ENCODE measurements around the gene ARL4D.

The ARL4D gene

DNA sequence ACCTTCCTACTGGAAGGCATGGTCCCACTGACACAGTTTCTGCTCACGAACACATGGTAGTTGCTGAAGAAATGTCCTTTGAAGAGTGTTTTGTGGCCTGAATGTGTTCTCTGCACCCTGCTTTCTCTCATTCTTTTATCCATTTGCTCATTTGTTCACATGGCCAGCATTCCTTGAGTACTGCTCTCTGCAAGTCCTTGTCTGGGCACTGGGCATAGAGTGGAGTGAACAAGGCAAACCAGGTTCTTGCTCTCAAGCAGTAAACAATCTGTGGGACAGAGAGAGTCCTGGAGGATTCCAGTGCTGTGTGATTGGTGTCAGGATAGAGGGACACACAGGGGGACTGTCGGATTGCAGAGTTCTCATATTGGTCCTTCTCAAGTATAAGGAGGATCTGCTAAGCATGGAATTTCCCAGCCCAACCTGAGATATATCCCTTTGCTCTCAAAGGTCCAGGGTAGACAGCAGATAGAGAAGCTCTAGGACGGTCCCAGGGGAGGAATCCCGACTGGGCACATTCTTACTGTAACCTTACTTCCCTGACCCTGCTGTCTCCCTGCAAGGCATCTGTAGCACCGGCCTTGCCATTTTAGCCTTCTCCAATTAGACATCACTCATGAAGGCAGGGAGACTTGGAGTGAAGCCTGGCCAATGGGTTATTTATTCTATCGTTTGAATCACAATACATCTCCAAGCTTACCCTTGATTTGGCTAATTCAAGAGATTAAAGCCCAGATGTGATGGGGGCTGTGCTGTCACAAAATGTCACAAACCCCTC is 32.3 kb downstream of the ARL4D start:
- DNase-seq, result no peak

DNA sequence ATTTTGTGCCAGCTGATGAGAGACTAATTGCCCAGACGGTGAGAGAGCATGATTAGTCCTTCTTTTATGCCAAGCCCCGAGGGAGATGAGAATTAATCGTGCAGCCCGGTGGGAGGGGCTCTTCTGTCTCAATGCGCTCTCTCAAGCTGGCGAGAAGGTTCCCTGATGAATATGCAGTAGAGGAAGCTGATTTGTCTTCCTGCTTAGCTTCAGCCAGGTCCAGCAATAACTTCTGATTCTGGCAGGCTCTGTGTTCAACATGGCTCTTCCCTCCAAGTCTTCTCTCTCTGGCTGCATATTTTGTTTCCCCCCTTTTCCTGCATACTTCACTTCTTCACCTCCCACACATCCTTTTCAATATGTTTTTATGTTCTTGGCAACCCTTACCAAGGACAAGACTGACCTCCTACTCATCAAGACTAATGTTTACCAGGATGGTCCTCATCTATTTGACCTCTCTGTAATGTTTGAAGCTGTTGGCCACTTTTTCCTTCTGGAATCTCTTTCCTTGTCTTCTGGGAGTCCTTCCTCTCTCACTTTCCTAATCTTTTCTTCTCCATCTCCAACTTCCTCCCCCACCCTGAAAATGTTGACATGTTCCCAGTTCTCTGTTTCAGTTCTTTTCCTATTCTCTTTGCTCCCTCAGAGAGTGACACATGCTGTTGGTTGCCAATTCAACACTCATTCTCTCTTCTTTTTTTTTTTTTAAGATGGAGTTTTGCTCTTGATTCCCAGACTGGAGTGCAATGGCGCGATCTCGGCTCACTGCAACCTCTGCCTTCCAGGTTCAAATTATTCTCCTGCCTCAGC is 33.1 kb downstream of the ARL4D start:
- DNase-seq, result no peak

DNA sequence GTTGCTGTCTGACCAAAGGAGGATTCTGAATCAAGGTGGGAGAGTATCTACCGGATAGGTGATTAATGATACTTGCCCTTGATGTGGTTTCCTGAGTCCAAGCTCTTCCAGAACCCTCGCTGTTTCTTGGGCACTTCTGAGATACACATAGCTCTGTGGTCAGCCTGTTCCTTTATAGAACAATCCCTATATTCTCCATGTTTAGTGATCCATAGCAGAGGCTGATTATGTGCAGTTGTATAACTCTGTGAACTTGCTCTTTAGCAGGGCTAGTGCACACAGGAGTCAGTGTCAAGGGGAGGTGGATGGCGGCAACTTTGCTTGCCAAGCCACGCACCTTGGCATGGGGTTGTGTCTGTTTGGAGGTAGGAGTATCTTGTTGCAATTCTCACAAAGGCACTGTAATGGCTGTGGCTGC is 36.1 kb downstream of the ARL4D start:
- DNase-seq, result no peak

DNA sequence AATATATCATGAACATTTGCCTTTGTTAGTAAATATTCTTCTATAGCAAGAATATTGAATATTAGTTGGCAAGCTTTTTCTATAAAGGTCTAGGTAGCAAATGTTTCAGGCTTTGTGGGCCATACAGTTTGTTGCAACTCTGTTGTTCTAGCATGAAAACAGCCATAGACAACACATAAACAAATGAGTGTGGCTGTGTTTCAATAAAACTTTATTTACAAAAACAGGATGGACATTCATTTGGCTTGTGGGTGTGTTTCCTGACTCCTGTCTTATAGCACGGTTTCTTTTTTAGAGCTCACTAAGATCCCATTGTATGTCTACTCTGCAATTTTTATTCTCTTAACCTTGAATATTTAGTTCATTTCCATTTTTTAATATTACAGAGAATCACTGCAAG is 39.0 kb downstream of the ARL4D start:
- no peak for DNase-seq

DNA sequence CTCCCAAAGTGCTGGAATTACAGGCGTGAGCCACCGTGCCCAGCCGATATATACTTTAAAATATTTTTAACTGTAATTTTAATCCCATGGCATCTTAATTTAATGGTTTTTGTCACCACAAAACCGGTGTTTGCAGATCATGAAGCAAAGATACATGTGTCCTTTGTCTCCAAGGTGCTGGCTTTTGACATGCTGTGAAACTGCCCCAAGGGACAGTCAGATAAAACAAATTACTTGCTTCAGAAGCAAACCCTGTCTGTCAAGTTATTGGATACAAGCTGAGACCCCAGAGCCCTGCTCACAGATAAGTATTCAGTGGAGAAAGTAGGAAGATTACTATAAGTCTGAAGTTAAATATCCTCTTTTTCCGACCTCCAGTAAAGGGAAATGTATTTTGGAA is 39.8 kb downstream of the ARL4D start:
- no peak for DNase-seq

DNA sequence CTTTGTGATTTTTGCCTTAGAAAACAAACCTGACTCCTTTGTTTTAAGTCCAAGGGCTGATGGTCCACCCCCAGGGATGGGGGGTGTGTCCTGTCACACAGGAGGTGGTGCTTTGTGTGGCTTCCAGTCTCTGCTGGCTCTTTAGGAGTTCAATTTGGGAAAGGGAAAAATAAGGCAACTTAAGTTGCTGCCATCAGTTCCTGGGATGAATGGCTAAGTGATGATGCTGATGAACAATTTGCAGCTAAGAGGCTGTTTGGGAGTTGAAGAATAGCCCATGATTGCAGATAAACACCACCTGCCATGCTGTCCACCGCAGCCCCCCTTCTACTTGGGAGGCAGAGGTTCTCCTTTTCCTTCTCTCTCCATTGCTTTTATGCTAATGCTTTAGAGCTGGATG is 40.2 kb downstream of the ARL4D start:
- no peak for DNase-seq

DNA sequence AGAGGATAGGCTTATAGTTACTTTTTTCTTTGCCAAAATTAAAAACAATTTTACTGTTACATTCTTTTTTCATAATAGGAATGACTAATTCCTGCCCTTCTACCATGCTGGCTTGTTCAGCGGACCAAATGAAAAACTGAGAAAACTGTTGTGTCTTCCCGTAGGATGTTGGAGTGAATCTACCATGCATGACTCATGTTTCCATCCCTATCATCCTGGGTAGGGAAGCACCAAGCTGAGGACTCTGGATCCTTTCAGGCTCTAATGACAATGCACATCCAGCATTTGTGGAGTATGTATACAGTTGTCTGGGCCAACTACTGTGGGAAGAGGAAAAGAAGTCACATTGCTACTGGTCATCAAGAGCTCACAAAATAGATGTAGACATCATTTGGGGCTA is 43.9 kb downstream of the ARL4D start:
- DNase-seq, result no peak

DNA sequence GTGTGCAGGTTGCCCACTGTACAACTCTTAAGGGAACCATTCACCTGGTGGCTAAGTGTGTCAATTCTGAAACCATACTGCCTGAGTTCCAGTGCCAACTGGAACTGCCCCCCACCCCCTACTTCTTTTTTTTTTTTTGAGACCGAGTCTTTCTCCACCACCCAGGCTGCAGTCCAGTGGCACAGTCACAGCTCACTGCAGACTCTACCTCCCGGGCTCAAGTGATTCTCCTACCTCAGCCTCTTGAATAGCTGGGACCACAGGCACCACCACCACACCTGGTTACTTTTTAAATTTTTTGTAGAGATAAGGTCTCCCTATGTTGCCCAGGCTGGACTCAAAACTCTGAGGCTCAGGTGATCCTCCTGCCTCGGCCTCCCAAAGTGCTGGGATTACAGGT is 44.6 kb downstream of the ARL4D start:
- DNase-seq, result no peak

DNA sequence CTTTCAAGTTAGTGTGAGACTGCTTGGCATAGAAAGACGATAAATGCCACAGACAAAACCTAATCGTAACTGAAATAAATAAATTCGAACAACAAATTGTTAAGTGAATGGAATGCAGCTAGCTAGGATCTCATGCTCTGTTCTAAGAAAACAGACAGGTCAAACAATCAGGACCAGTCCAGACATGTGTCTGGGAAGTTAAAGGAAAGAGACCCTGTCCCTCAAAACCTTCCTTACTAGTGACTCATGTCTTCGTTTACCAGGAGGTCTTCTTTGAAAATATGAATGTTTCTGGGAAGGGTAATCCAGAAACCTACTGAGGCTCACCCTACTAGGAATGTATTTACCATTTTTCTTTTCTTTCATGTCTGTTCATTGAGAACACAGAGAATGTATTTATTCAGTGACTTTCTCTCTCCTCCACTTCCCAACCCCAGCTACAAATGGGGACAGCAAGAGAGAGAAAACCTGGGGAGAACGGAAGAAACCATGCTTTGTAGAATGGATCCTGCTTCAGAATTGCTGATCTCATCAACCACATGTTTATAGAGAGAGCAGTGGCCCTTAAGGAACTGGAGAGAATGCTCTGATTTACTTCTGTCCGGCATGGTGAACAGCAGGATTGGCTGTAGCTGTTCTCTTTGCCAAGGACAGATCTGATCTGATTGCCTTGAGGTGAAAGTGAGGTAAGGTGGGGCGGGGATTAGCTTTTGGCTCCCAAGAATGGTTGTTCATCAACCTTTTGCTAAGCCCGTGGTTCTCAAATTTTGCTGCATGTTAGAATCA is 45.6 kb downstream of the ARL4D start:
- no peak for DNase-seq

DNA sequence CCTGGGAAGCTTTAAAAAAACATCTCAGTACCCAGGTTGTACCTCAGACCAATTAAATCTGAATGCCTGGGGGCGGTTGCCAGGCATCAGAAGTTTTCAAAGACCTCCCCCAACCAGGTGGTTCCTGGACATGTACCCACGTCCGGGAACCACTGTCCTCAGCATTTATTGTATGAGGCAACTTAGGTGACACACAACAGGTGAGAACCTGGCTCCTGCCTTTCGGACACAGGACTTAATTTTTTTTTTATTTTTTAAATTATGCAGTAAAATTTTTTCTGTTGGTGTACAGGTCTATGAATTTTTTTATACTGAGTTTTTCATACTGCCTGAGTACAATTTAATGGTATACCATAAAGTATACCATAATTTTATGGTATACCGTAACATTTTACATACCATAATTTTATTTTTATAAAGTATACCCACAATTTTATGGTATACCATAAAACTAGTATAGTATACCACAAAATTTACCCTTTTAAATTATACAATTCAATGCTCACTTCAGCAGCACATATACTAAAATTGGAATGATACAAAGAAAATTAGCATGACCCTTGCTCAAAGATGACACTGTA is 46.3 kb downstream of the ARL4D start:
- DNase-seq, result no peak

DNA sequence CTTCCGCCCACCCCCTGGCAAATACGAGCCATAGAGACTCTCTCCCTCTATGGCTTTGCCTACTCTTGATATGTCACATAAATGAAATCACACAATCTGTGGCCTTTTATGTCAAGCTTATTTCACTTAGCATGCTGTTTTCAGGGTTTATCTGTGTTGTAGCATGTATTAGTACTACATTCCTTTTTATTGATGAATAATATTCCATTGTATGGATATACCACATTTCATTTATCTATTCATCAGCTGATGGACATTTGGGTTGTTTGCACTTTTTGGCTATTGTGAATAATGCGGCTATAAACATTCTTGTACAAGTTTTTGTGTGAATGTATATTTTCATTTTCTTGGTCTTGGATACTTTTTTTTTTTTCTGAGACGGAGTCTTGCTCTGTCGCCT is 48.0 kb downstream of the ARL4D start:
- no peak for DNase-seq

DNA sequence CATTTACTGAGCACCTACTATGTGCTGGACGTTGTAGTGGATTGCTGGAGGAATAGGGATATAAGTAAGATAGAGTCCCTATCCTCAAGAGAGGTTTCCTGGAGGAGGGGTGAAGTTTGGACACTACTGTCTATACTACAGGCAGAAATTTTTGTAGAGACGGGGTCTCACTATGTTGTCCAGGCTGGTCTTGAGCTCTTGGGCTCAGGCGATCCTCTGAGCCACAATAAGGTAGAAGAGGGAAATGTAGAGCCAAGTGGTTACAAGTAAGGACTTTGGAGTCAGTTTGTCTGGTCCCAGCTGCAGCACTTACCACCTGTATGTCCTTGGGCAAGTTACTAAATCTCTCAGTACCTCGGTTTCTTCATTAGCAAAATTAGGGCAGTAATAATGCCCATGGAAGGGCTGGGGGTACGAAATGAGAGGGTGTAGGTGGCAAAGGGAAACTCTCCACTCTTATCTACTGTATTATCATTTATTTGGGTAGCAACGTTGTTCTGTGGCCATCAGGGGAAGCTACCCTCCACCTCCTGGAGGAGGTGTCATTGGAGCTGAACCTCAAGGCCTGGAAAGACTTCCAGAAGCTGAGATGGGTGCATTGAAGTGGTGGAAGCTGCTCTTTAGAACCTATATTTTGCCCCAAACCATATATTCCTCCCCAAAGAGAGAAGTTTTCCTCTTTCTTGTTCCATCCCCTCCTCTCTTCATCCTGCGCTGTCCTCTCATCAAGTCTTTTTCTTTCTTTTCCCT is 50.1 kb downstream of the ARL4D start:
- no peak for DNase-seq

DNA sequence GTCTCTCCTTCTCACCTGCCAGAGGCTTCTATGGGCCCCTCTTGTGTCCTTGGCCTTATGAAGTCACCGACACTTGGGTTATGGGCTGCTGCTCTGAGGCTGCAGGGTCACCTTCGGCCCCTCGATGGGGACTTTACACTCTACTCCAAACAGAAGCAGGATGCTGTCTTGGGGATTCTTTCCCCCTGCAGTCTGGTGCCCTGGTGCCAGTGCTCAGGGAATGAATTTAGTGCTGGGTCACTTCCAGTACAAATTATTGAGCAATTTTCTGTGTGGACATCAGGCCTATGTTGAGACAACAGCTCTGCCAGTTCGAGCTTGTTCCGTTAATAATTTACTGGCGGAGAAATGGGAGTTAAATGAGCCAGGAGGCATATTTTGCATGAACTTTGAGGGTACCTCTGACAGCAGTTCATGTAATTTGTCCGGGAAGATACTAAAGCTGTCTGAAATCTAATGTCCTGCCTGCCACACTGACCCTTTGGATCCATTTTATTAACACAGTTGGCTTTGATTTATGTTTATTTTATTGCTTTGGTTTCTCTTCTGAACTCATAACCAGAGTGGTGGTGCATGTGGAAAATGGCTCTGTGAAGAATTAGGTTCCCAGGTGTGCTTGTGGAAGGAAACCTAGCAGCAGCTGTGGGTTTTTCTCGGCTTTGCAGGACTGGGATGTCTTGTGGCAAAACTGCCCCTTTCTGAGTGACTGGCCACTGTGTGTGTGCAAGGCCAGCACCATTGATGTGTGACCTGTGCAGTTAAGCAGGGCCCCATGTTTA is 50.9 kb downstream of the ARL4D start:
- no peak for DNase-seq

Data from T-helper 2 cell (primary cell).